Smooth muscle cell (in vitro differentiated cells): ENCODE data around the gene EXOC3L2. TPM values are rescaled to one million over a fixed set of nuclear protein-coding genes. Genes with fewer than 3 reads are reported as not detected.

Experiments
- DNase-seq: peaks from one replicate; lab custom pipeline; 2025; ENCODE audit not compliant: unreplicated experiment; lab: John Stamatoyannopoulos, UW
- H2AFZ ChIP-seq: fragments of 200-600 bp; sonication (generic); 2 replicates; pipeline ENCODE4 v1.6.0; 2016; ENCODE audit warnings: antibody characterized with exemption, low read depth, mild to moderate bottlenecking
- H3F3A ChIP-seq: fragments of 200-600 bp; sonication (generic); 2 replicates; pipeline ENCODE4 v1.6.0; 2017; ENCODE audit warnings: antibody characterized with exemption, low read depth
- H3K27ac ChIP-seq: fragments of 200-600 bp; sonication (generic); 2 replicates; pipeline ENCODE4 v1.5.1; 2016; ENCODE audit warnings: low read depth, mild to moderate bottlenecking
- H3K27me3 ChIP-seq: fragments of 200-600 bp; sonication (generic); 2 replicates; pipeline ENCODE4 v1.6.1; 2016; ENCODE audit warnings: low read depth, mild to moderate bottlenecking
- H3K36me3 ChIP-seq: fragments of 200-600 bp; sonication (generic); 2 replicates; pipeline ENCODE4 v1.5.1; 2016; ENCODE audit warnings: low read depth
- H3K4me1 ChIP-seq: fragments of 200-600 bp; sonication (generic); 2 replicates; pipeline ENCODE4 v1.5.1; 2016; ENCODE audit warnings: low read depth
- H3K4me2 ChIP-seq: fragments of 200-600 bp; sonication (generic); 2 replicates; pipeline ENCODE4 v1.6.0; 2016; ENCODE audit warnings: mild to moderate bottlenecking
- H3K4me3 ChIP-seq: fragments of 200-600 bp; sonication (generic); 2 replicates; pipeline ENCODE4 v1.5.1; 2016; ENCODE audit warnings: mild to moderate bottlenecking
- H3K79me2 ChIP-seq: fragments of 200-600 bp; sonication (generic); 2 replicates; pipeline ENCODE4 v1.6.0; 2016; ENCODE audit warnings: low read depth, mild to moderate bottlenecking
- H3K9ac ChIP-seq: fragments of 200-600 bp; sonication (generic); 2 replicates; pipeline ENCODE4 v1.6.0; 2016; ENCODE audit warnings: low read depth
- H3K9me3 ChIP-seq: fragments of 200-600 bp; sonication (generic); replicated peaks from 2 replicates; pipeline ENCODE4 v1.5.1; 2016; ENCODE audit warnings: low read depth
- H4K20me1 ChIP-seq: fragments of 200-600 bp; sonication (generic); 2 replicates; pipeline ENCODE4 v1.6.0; 2016; ENCODE audit warnings: low read depth
- CTCF ChIP-seq: fragments of 200-600 bp; sonication (generic); IDR thresholded peaks from 2 replicates; pipeline ENCODE4 v1.5.1; 2017; ENCODE audit warnings: borderline replicate concordance, mild to moderate bottlenecking, antibody characterized with exemption; ENCODE audit not compliant: insufficient read depth, poor library complexity, severe bottlenecking
- WGBS: methylation state at CpG from one replicate; pipeline ENCODE4 v1.1.7; 2016; ENCODE audit warnings: low lambda C conversion rate; 5-methylcytosine and 5-hydroxymethylcytosine counted together
- polyA plus RNA-seq: library from polyadenylated mRNA; unstranded; fragments of >200 nt; fragmentation: Nextera tagmentation; extraction: Ambion mirVana; gene quantifications from 2 replicates; pipeline ENCODE4 v1.2.1, GENCODE V29; 2016
- total RNA-seq: library from RNA; depleted of rRNA; stranded (reverse); fragments of >200 nt; gene quantifications from 2 replicates; pipeline ENCODE4 v1.2.3, GENCODE V29; 2014

Gene EXOC3L2
- total and polyA plus RNA-seq, 2 experiments from 2014 or later, result 0.76 to 7.5 TPM

- Histone ChIP-seq H3K4me2 (no peak overlapping the region), H3K27me3 (no peaks in the 10 kb centered on the region), H4K20me1 (peaks cover 67% of the 10 kb centered on the region), H3K36me3 (no peaks in the 10 kb centered on the region), H3K27ac (no peak overlapping the region), H3K4me1 (no peaks in the 10 kb centered on the region), H3K4me3 (no peak overlapping the region), H2AFZ (no peak overlapping the region), H3F3A (no peaks in the 10 kb centered on the region), H3K79me2 (peaks cover 15% of the 10 kb centered on the region), H3K9ac (no peak overlapping the region), H3K9me3 (no peaks in the 10 kb centered on the region)
- no peak for TF ChIP-seq CTCF
- DNase-seq, result no peak
- 93% methylated on average over 6 of the region's 6 CpGs for WGBS
These were observed 17.4 kb upstream of the EXOC3L2 start for GRCh38 chr19:45262570-45262969.

GRCh38 chr19:45258862-45259261 is 13.7 kb upstream of the EXOC3L2 start:
- H3K4me3 ChIP-seq, result no peak overlapping the region
- no peak overlapping the region for H3K9ac ChIP-seq
- no peak overlapping the region for H2AFZ ChIP-seq
- H3K36me3 ChIP-seq, result no peaks in the 10 kb centered on the region
- no peaks in the 10 kb centered on the region for H3K4me1 ChIP-seq
- H3K79me2 ChIP-seq, result peaks cover 52% of the 10 kb centered on the region
- WGBS, result 97% methylated on average over 19 of the region's 19 CpGs
- H3F3A ChIP-seq, result no peaks in the 10 kb centered on the region
- no peak overlapping the region for H3K4me2 ChIP-seq
- TF ChIP-seq CTCF, result no peak
- peaks cover 90% of the 10 kb centered on the region for H4K20me1 ChIP-seq
- no peak for DNase-seq
- no peak overlapping the region for H3K27ac ChIP-seq
- H3K27me3 ChIP-seq, result no peaks in the 10 kb centered on the region
- no peaks in the 10 kb centered on the region for H3K9me3 ChIP-seq

GRCh38 chr19:45256836-45257235 is 11.6 kb upstream of the EXOC3L2 start:
- Histone ChIP-seq H2AFZ (no peak overlapping the region), H3K27me3 (no peaks in the 10 kb centered on the region), H3K36me3 (no peaks in the 10 kb centered on the region), H4K20me1 (peaks cover 97% of the 10 kb centered on the region), H3F3A (no peaks in the 10 kb centered on the region), H3K4me1 (no peaks in the 10 kb centered on the region), H3K9me3 (no peaks in the 10 kb centered on the region), H3K9ac (no peak overlapping the region), H3K4me3 (no peak overlapping the region), H3K27ac (no peak overlapping the region), H3K4me2 (no peak overlapping the region), H3K79me2 (peaks cover 72% of the 10 kb centered on the region)
- TF ChIP-seq CTCF, result no peak
- DNase-seq, result no peak
- 95% methylated on average over 4 of the region's 4 CpGs for WGBS

- Histone ChIP-seq H4K20me1 (peaks cover 86% of the 10 kb centered on the region), H3K79me2 (peaks cover 79% of the 10 kb centered on the region), H3K4me2 (no peak overlapping the region), H3K27ac (no peak overlapping the region), H3K4me1 (no peaks in the 10 kb centered on the region), H3F3A (no peaks in the 10 kb centered on the region), H2AFZ (no peak overlapping the region), H3K9ac (no peak overlapping the region), H3K4me3 (no peak overlapping the region), H3K36me3 (no peaks in the 10 kb centered on the region), H3K9me3 (no peaks in the 10 kb centered on the region), H3K27me3 (no peaks in the 10 kb centered on the region)
- no peak for DNase-seq
- no peak for TF ChIP-seq CTCF
- WGBS, result 95% methylated on average over 9 of the region's 9 CpGs
These were observed 10.5 kb upstream of the EXOC3L2 start for GRCh38 chr19:45255611-45256157.
